Measurements from ENCODE around the gene KDM4B.

Gene KDM4B

DNA sequence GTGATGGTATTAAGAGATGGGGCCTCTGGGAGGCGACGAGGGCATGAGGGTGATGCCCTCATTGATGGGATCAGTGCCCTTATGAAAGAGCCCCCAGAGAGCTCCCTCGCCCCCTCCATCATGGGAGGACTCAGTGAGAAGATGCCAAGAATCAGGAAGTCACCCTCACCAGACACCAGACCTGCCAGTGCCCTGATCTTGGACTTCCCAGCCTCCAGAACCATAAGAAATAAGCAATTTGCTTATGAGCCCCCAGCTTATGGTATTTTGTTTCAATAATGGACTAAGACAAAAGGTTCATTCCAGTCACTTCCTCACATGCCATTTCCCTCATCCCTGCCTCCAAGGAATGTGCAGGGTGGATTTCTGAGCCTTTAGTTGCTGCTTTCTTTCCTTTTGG, 129.7 kb downstream of the KDM4B start:
- Histone ChIP-seq H3K27me3 (ENCODE audit: control insufficient read depth, low read length) (no peaks in the 10 kb centered on the region), H3K4me2 (ENCODE audit: low read length) (no peak overlapping the region), H3K4me1 (ENCODE audit: control insufficient read depth, low read length) (no peaks in the 10 kb centered on the region), H3K4me3 (ENCODE audit: low read length) (no peak overlapping the region), H3F3A (ENCODE audit: control insufficient read depth, insufficient read depth) (no peaks in the 10 kb centered on the region), H3K27ac (ENCODE audit: low read depth, low read length) (no peak overlapping the region), H3K79me2 (ENCODE audit: control insufficient read depth, low read length) (no peaks in the 10 kb centered on the region), H4K20me1 (ENCODE audit: control insufficient read depth, insufficient read depth, low read depth, low read length) (no peaks in the 10 kb centered on the region), H3K9me2 (replicated peaks; ENCODE audit: control insufficient read depth, low read length) (no peaks in the 10 kb centered on the region), H3K9me3 (ENCODE audit: control insufficient read depth, insufficient read depth, low read length) (peaks cover 25% of the 10 kb centered on the region), H3K36me3 (ENCODE audit: control insufficient read depth, low read length) (peaks cover 14% of the 10 kb centered on the region)
- TF ChIP-seq, protein P1, sequence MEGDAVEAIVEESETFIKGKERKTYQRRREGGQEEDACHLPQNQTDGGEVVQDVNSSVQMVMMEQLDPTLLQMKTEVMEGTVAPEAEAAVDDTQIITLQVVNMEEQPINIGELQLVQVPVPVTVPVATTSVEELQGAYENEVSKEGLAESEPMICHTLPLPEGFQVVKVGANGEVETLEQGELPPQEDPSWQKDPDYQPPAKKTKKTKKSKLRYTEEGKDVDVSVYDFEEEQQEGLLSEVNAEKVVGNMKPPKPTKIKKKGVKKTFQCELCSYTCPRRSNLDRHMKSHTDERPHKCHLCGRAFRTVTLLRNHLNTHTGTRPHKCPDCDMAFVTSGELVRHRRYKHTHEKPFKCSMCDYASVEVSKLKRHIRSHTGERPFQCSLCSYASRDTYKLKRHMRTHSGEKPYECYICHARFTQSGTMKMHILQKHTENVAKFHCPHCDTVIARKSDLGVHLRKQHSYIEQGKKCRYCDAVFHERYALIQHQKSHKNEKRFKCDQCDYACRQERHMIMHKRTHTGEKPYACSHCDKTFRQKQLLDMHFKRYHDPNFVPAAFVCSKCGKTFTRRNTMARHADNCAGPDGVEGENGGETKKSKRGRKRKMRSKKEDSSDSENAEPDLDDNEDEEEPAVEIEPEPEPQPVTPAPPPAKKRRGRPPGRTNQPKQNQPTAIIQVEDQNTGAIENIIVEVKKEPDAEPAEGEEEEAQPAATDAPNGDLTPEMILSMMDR (IDR thresholded peaks at IDR 0.05; ENCODE audit: low read depth, low read length, poor library complexity, severe bottlenecking), result no peak
- no peak for TF ChIP-seq EZH2phosphoT487 (IDR thresholded peaks at IDR 0.05; ENCODE audit: borderline replicate concordance, low read length)

DNA sequence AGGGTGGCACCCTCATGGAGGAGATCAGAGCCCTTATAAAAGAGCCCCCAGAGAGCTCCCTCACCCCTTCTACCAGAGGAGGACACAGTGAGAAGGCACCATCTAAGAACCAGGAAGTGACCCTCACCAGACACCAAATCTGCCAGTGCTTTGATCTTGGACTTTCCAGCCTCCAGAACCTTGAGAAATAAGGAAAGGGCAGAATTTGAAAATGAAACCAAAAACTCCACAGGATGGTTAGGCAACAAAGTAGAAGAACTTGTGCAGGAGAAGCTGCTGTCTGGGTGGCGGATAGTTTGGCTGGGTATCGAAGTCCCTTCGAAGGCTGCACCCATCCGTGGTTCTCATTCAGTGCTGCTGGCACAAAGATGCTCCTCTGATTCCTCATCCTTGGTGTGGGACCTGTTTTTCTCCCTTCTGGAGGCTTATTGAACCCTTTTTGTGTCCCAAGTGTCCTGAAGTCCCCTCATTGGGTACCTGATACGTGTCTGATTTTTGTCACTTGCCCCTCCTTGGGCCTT, 130.8 kb downstream of the KDM4B start:
- H4K20me1 ChIP-seq (ENCODE audit: control insufficient read depth, insufficient read depth, low read depth, low read length), result no peaks in the 10 kb centered on the region
- no peak overlapping the region for H3K4me2 ChIP-seq (ENCODE audit: low read length)
- peaks cover 14% of the 10 kb centered on the region for H3K36me3 ChIP-seq (ENCODE audit: control insufficient read depth, low read length)
- H3K27ac ChIP-seq (ENCODE audit: low read depth, low read length), result no peak overlapping the region
- no peaks in the 10 kb centered on the region for H3K4me1 ChIP-seq (ENCODE audit: control insufficient read depth, low read length)
- no peaks in the 10 kb centered on the region for H3K79me2 ChIP-seq (ENCODE audit: control insufficient read depth, low read length)
- no peaks in the 10 kb centered on the region for H3K27me3 ChIP-seq (ENCODE audit: control insufficient read depth, low read length)
- H3K9me3 ChIP-seq (ENCODE audit: control insufficient read depth, insufficient read depth, low read length), result peaks cover 25% of the 10 kb centered on the region
- H3K4me3 ChIP-seq (ENCODE audit: low read length), result no peak overlapping the region
- no peaks in the 10 kb centered on the region for H3K9me2 ChIP-seq (replicated peaks; ENCODE audit: control insufficient read depth, low read length)
- no peaks in the 10 kb centered on the region for H3F3A ChIP-seq (ENCODE audit: control insufficient read depth, insufficient read depth)
- no peak for TF ChIP-seq EZH2phosphoT487 (IDR thresholded peaks at IDR 0.05; ENCODE audit: borderline replicate concordance, low read length)
- TF ChIP-seq, protein P1 (IDR thresholded peaks at IDR 0.05; ENCODE audit: low read depth, low read length, poor library complexity, severe bottlenecking), result no peak

DNA sequence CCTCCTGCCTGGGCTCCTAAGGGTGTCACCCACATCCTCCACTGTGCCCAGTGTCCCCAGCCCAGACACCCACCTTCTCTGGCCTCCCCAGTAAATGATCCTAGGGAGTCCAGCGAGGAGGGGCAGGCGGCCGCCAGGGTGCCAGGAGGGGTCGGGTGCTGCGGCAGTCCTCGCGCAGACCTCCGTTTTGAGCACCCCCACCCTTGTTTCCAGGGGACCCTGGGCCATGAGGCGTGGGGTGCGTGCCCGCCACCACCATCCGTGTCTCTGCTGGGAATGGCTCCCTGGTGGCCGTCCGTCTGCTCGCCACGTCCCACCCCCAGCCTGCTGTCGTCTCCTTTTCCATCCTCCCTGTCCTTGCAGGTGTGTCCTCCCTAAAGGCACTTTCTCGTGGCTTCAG, 133.0 kb downstream of the KDM4B start:
- Histone ChIP-seq H3K79me2 (ENCODE audit: control insufficient read depth, low read length) (no peaks in the 10 kb centered on the region), H3K9me3 (ENCODE audit: control insufficient read depth, insufficient read depth, low read length) (peaks cover 25% of the 10 kb centered on the region), H3K27me3 (ENCODE audit: control insufficient read depth, low read length) (no peaks in the 10 kb centered on the region), H3K36me3 (ENCODE audit: control insufficient read depth, low read length) (peaks cover 14% of the 10 kb centered on the region), H3K27ac (ENCODE audit: low read depth, low read length) (no peak overlapping the region), H4K20me1 (ENCODE audit: control insufficient read depth, insufficient read depth, low read depth, low read length) (no peaks in the 10 kb centered on the region), H3K4me1 (ENCODE audit: control insufficient read depth, low read length) (no peaks in the 10 kb centered on the region), H3K4me3 (ENCODE audit: low read length) (no peak overlapping the region), H3K4me2 (ENCODE audit: low read length) (no peak overlapping the region), H3F3A (ENCODE audit: control insufficient read depth, insufficient read depth) (no peaks in the 10 kb centered on the region), H3K9me2 (replicated peaks; ENCODE audit: control insufficient read depth, low read length) (no peaks in the 10 kb centered on the region)
- no peak for TF ChIP-seq EZH2phosphoT487 (IDR thresholded peaks at IDR 0.05; ENCODE audit: borderline replicate concordance, low read length)
- TF ChIP-seq, protein P1 (IDR thresholded peaks at IDR 0.05; ENCODE audit: low read depth, low read length, poor library complexity, severe bottlenecking), result no peak
